Loucy (cell line): ENCODE results near the gene HOXC5.

Experiments
- H2AFZ ChIP-seq: fragments of 200-600 bp; sonication (generic); 2 replicates; pipeline ENCODE4 v1.6.0; 2016; ENCODE audit warnings: antibody characterized with exemption, mild to moderate bottlenecking, low read length, moderate library complexity
- H3F3A ChIP-seq: fragments of 200-600 bp; 2 replicates; pipeline ENCODE4 v1.6.0; 2016; ENCODE audit warnings: antibody characterized with exemption, low read depth, mild to moderate bottlenecking
- H3K27me3 ChIP-seq: fragments of 200-600 bp; sonication (generic); 2 replicates; pipeline ENCODE4 v1.6.1; 2014; ENCODE audit warnings: low read length, mild to moderate bottlenecking; ENCODE audit not compliant: insufficient read depth, poor library complexity, severe bottlenecking
- H3K36me3 ChIP-seq: fragments of 200-600 bp; sonication (generic); 2 replicates; pipeline ENCODE4 v1.6.1; 2016; ENCODE audit warnings: low read length; ENCODE audit not compliant: insufficient read depth
- H3K4me1 ChIP-seq: fragments of 200-600 bp; sonication (generic); 2 replicates; pipeline ENCODE4 v1.5.1; 2014; ENCODE audit warnings: low read length, mild to moderate bottlenecking; ENCODE audit not compliant: insufficient read depth, poor library complexity, severe bottlenecking
- H3K4me2 ChIP-seq: fragments of 200-600 bp; sonication (generic); 2 replicates; pipeline ENCODE4 v1.6.0; 2014; ENCODE audit warnings: antibody characterized with exemption, low read length, low read depth, mild to moderate bottlenecking; ENCODE audit not compliant: poor library complexity, severe bottlenecking
- H3K4me3 ChIP-seq: fragments of 200-600 bp; sonication (generic); 2 replicates; pipeline ENCODE4 v1.5.1; 2014; ENCODE audit warnings: low read length, mild to moderate bottlenecking, mixed read lengths; ENCODE audit not compliant: poor library complexity, severe bottlenecking
- H3K79me2 ChIP-seq: fragments of 200-600 bp; sonication (generic); 2 replicates; pipeline ENCODE4 v1.6.1; 2014; ENCODE audit warnings: low read length; ENCODE audit not compliant: insufficient read depth
- H3K9ac ChIP-seq: fragments of 200-600 bp; sonication (generic); 2 replicates; pipeline ENCODE4 v1.6.0; 2014; ENCODE audit warnings: mild to moderate bottlenecking, low read depth, low read length, moderate library complexity; ENCODE audit not compliant: poor library complexity, severe bottlenecking
- H3K9me2 ChIP-seq: fragments of 200-600 bp; sonication (generic); replicated peaks from 2 replicates; pipeline ENCODE4 v1.6.1; 2016; ENCODE audit warnings: low read depth, low read length, mixed read lengths
- H3K9me3 ChIP-seq: fragments of 200-600 bp; sonication (generic); 2 replicates; pipeline ENCODE4 v1.6.1; 2014; ENCODE audit warnings: mild to moderate bottlenecking, antibody characterized with exemption, low read length, low read depth; ENCODE audit not compliant: insufficient read depth
- H4K20me1 ChIP-seq: fragments of 200-600 bp; sonication (generic); 2 replicates; pipeline ENCODE4 v1.6.0; 2014; ENCODE audit warnings: antibody characterized with exemption, low read length, mild to moderate bottlenecking; ENCODE audit not compliant: insufficient read depth, poor library complexity, severe bottlenecking
- EZH2phosphoT487 ChIP-seq: fragments of 200-600 bp; IDR thresholded peaks from 2 replicates; pipeline ENCODE4 v1.6.1; 2018; ENCODE audit warnings: antibody characterized with exemption, mild to moderate bottlenecking, moderate library complexity, borderline replicate concordance
- TF ChIP-seq, protein P1 (sequence below): fragments of 200-600 bp; sonication (generic); conservative IDR thresholded peaks from 2 replicates; pipeline ENCODE4 v1.5.1; 2014; ENCODE audit warnings: mild to moderate bottlenecking, antibody characterized with exemption, low read length

Gene HOXC5

DNA sequence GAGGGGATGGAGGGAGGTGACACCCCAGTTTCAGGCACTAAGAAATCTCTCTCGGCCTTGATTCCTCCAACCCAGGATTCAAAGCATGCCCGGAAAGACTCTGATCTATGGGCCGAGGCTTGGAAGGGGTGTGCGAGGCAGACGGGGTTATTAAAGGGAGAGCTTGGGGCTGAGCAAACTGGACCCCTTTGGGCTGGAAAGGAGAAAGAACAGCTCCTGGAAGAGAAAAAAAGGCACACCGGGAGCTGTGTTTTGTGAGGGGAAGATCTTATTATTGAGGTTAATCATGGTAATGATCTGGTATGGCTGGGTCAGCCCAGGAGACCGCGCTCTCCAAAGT lies 15.1 kb downstream of the HOXC5 start:
- Histone ChIP-seq H3K9me3 (no peaks in the 10 kb centered on the region), H3K4me3 (no peak overlapping the region), H3K4me1 (peaks cover 63% of the 10 kb centered on the region), H2AFZ (no peak overlapping the region), H3K4me2 (no peak overlapping the region), H3F3A (no peaks in the 10 kb centered on the region), H3K79me2 (peaks cover 95% of the 10 kb centered on the region), H3K27me3 (no peaks in the 10 kb centered on the region), H3K9ac (no peak overlapping the region), H4K20me1 (peaks cover 86% of the 10 kb centered on the region), H3K9me2 (no peaks in the 10 kb centered on the region), H3K36me3 (peaks cover 13% of the 10 kb centered on the region; the same call in 1 of the 2 replicates)
- TF ChIP-seq, protein P1, sequence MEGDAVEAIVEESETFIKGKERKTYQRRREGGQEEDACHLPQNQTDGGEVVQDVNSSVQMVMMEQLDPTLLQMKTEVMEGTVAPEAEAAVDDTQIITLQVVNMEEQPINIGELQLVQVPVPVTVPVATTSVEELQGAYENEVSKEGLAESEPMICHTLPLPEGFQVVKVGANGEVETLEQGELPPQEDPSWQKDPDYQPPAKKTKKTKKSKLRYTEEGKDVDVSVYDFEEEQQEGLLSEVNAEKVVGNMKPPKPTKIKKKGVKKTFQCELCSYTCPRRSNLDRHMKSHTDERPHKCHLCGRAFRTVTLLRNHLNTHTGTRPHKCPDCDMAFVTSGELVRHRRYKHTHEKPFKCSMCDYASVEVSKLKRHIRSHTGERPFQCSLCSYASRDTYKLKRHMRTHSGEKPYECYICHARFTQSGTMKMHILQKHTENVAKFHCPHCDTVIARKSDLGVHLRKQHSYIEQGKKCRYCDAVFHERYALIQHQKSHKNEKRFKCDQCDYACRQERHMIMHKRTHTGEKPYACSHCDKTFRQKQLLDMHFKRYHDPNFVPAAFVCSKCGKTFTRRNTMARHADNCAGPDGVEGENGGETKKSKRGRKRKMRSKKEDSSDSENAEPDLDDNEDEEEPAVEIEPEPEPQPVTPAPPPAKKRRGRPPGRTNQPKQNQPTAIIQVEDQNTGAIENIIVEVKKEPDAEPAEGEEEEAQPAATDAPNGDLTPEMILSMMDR: no peak
- TF ChIP-seq EZH2phosphoT487: no peak

- Histone ChIP-seq H3K9ac (no peak overlapping the region), H3K4me1 (peaks cover 59% of the 10 kb centered on the region), H3K36me3 (peaks cover 13% of the 10 kb centered on the region; the same call in 1 of the 2 replicates), H3K4me3 (no peak overlapping the region), H3K79me2 (peaks cover 93% of the 10 kb centered on the region), H3F3A (no peaks in the 10 kb centered on the region), H3K9me2 (no peaks in the 10 kb centered on the region), H3K9me3 (no peaks in the 10 kb centered on the region), H3K4me2 (no peak overlapping the region), H3K27me3 (no peaks in the 10 kb centered on the region), H4K20me1 (peaks cover 84% of the 10 kb centered on the region), H2AFZ (no peak overlapping the region)
- TF ChIP-seq, protein P1: no peak
- no peak for TF ChIP-seq EZH2phosphoT487
These were observed 15.7 kb downstream of the HOXC5 start for GRCh38 chr12:54048406-54049093.

- Histone ChIP-seq H3K36me3 (peaks cover 16% of the 10 kb centered on the region; the same call in 1 of the 2 replicates), H3K79me2 (peaks cover 88% of the 10 kb centered on the region), H3F3A (no peaks in the 10 kb centered on the region), H3K9ac (no peak overlapping the region), H3K9me3 (no peaks in the 10 kb centered on the region), H3K9me2 (no peaks in the 10 kb centered on the region), H3K4me1 (peaks cover 54% of the 10 kb centered on the region), H3K27me3 (no peaks in the 10 kb centered on the region), H2AFZ (no peak overlapping the region), H3K4me2 (no peak overlapping the region), H3K4me3 (no peak overlapping the region), H4K20me1 (peaks cover 81% of the 10 kb centered on the region)
- TF ChIP-seq, protein P1: no peak
- TF ChIP-seq EZH2phosphoT487: no peak
These were observed 16.3 kb downstream of the HOXC5 start for GRCh38 chr12:54049108-54049507.
